Stimulated activated CD4-positive, alpha-beta T cell treated with anti-CD3 and anti-CD28 coated beads, Interleukin-15, amount 100 ng/mL, for 48 hours (primary cell): ENCODE results near the gene SEMA4B.

ENCODE experiments used
- DNase-seq, 2 donors: peaks; one replicate each; pipeline ENCODE4 v3.0.0-alpha.2; 2020; ENCODE audit warnings: low read depth in 2 of 2

SEMA4B gene

GRCh38 chr15:90205886-90206285 is 4.8 kb downstream of the SEMA4B start:
- no peak for DNase-seq

GRCh38 chr15:90207252-90207651 is 6.1 kb downstream of the SEMA4B start:
- DNase-seq, result no peak

GRCh38 chr15:90208356-90208755 is 7.2 kb downstream of the SEMA4B start:
- DNase-seq, result no peak

DNA sequence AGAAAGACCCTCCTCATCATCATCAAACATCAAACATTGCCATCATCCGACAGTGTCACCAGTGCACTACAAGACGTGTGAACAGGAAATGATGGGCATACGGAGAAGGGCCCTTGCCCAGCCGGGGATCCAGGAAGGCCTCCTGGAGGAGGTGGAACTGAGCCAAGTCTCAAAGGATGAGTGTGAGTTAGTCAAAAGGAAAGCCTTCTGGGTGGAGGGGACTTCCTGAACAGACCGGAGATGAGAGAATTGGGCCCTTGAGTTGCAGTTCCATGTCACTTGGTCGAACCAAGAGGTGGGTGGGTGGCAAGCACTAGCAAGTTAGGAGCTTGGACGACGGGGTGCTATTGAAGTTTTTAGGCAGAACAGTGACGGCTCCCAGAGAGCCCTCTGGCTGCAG is 8.5 kb downstream of the SEMA4B start:
- peak in 1 of 2 donors; percentile 26 for DNase-seq

DNA sequence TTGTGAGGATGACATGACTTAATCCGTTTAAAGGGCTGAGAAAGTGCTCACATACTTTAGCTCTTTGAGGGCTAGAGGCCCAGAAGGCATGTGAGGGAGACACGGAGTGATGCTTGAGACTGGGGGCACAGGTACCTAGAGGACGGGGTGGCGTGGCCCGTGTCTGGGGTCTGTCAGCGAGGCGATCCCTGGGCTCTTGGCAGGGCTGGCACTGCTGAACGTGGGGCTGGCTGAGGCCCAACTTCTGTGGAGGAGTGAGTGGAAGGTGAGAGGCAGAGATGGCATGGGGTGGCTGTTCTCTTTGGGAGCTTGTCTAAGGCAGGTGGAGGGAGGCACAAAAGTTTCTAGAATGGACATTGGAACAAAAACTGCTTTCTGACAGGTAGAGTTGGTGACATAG is 9.5 kb downstream of the SEMA4B start:
- DNase-seq, result no peak

- DNase-seq, result no peak
Measured at GRCh38 chr15:90211009-90211408, 9.9 kb downstream of the SEMA4B start.

DNA sequence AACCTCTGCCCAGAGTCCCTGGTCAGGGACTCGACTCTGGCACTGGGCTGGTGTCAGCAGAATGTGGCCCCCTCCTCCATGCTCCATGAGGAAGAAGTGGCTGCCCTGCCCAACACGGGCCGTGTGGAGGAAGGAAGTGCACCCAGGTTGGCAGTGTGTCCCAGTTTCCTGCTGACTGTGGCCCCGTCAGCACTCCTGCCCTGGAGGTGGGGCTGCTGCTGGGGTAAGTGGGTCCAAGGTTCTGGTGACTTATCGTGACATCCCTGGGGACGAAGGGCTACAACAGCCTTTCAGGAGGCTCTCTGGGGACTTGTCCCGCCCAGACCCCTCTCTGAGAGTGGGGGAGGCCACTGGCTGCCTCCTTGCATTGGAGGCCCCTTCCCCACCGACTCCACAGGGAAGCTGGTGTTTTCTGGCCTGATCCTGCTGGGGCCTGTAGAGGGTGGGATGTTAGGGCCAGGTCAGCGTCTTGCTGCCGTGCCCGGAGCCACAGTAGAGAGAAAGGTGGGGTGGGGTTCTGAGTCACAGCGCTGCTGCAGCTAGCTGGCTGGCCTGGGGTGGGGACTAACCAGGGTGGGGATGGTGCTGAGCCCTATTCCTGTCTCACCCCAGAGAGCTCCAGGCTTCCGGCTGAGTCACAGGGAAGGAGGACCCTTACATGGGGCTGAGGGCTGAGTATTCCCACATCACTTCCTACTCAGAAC is 10.5 kb downstream of the SEMA4B start:
- DNase-seq, result no peak

DNA sequence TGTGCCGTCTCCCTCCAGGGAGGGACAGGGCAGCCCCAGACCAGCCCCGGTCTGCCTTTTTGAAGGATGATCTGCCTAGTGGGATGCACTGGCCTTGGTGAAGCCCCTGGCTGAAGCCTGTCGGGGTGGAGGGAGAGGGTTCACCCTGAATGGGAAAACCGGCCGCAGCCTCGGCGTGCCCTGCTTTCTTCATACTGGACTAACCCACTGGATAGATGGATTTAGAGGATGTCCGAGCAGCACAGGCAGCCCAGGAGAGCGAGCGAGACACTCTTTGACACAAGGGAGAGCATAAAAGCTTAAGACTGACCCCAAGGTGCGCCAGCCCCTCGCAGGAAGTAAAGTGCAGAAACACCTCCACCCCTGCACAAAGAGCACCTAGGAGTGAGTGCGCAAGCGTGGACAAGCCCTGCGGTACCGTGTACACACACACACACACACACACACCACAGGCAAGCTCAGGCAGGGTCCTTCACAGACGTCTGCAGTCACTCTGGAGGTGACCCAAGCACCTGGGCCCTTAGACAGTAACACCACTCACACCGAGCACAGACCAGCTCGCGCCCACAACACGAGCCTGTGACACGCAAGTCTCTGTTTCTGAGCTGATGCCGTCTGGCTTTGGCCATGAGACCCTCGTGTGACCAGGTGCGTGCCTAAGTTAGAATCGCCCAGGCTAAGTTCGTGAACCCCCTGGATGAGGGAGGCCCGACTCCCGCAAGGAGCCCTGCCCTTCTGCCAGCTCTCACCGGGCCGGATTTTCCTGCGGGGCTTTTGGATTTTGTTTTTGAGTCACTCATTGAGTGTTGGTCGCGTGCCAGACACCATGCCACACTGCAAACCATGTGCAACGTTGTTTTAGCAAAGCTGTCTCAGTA is 11.3 kb downstream of the SEMA4B start:
- no peak for DNase-seq

DNA sequence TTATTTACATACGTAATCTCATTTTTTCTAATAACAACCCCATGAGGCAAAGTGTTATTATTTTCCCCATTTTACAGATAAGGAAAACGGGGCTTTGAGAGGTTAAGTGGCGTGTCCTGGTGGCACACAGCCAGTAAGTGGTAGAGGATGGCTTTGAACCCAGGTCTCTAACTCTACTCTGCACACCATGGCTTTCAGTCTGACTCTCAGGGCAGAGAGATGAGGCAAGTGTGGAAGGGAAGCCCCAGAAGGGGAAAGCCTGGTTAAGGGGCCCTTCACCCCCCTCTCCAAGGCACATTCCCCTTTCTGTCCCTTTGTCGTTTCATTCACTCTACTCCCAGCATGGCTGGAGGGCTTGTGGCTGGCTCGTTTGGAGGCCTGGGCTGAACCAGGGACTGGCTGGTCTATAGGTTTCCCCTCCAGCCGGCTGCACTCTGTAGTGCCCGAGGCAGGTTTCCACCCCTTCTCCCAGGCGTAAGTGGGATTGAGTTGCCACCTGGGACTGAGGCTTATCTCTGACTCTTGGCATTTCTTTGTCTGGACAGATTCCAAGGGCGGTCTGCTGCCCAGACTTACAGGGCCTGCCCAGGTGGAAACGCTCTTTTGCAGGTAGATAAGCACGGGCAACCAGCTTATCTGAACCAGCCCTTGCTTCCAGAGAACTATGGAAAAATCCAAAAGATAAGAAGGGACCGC is 12.1 kb downstream of the SEMA4B start:
- DNase-seq, result no peak

GRCh38 chr15:90213818-90214204 is 12.7 kb downstream of the SEMA4B start:
- no peak for DNase-seq

GRCh38 chr15:90214553-90215196 is 13.5 kb downstream of the SEMA4B start:
- no peak for DNase-seq

- DNase-seq, result no peak
Measured at GRCh38 chr15:90217671-90218394, 16.7 kb downstream of the SEMA4B start.

- DNase-seq, result peak in 1 of 2 donors; percentile 45
Measured at GRCh38 chr15:90219421-90220141, 18.5 kb downstream of the SEMA4B start.

- DNase-seq, result no peak
Measured at GRCh38 chr15:90221246-90221900, 20.2 kb downstream of the SEMA4B start.

- DNase-seq, result no peak
Measured at GRCh38 chr15:90222547-90222946, 21.4 kb downstream of the SEMA4B start.

DNA sequence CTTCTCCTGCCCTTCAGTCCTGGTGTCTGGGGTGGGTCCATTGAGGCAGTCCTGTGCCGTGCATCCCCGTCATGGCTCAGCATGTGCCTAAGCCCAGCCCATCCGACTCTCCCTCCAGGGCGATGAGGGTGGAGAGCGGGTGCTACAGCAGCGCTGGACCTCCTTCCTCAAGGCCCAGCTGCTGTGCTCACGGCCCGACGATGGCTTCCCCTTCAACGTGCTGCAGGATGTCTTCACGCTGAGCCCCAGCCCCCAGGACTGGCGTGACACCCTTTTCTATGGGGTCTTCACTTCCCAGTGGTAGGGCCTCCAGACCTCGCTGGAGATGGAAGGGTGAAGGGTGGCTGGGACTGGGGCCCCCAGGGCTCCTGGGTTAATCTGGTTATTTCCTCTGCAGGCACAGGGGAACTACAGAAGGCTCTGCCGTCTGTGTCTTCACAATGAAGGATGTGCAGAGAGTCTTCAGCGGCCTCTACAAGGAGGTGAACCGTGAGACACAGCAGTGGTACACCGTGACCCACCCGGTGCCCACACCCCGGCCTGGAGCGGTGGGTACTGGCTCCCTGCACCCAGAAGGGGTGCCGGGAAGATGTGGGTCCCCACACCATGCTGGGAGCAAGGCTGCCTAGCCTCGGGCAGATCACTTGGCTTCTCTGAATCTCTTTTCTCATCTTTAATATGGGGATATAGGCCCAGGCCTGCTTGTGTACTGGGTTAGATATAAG is 22.5 kb downstream of the SEMA4B start:
- no peak for DNase-seq

DNA sequence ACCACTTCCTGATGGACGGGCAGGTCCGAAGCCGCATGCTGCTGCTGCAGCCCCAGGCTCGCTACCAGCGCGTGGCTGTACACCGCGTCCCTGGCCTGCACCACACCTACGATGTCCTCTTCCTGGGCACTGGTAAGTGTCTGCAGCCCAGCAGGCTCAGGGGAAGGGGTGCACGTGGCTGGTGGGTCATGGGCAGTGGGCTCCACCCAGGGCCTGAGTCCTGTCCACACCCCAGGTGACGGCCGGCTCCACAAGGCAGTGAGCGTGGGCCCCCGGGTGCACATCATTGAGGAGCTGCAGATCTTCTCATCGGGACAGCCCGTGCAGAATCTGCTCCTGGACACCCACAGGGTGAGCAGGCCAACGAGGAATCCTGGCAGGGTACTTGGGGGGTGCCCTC is 23.9 kb downstream of the SEMA4B start:
- DNase-seq, result no peak

DNA sequence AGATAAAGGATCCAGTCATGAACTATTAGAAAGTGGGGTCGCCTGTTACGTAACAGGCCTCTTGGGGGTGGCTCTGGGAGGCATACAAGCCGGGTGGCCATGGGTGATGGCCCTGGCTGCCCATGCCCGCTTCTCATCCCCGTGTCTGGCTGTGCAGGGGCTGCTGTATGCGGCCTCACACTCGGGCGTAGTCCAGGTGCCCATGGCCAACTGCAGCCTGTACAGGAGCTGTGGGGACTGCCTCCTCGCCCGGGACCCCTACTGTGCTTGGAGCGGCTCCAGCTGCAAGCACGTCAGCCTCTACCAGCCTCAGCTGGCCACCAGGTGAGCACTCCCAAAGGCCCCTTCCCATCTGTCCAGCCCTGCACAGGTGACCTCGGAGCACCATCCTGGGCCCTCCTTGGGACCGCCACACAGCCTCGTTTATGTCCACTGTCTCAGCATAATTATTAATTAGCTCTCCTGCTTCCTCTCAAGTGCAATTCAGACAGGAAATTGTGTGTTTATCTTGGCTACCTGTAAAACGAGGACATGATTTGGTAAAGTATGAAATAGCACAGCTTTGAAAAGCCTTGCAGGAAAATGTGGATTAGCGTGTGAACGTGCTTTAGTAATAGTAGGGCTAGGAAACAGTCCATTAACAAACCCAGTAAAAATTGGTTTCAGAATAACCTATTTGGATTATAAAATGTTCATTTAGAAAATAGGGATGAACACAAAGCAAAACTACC is 24.5 kb downstream of the SEMA4B start:
- no peak for DNase-seq

DNA sequence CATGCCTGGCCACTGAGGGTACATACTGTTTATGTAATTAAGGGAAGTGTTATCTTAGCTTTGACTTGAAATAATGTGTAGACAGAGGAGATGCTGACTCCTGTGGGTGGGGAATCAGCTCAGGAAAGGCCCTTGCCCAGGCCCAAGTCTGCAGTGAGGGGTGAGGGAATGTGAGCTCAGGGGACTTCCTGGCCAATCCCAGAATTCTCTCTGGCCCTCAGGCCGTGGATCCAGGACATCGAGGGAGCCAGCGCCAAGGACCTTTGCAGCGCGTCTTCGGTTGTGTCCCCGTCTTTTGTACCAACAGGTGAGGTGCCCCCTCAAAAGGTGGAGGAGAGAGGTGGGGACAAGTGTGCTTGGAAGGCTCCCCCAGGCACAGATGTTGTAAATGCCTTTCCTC is 26.2 kb downstream of the SEMA4B start:
- DNase-seq, result no peak
